HG02759 (cell line): ENCODE data around the gene PTPRD.
"Not testable (repeated sequence)": the region's sequence is repeated elsewhere in the genome, so short reads cannot be mapped to it uniquely, and the experiment has no call there.

Source experiments
- ATAC-seq: cut with Tn5 transposase; IDR thresholded peaks from one replicate; pipeline ENCODE4 v1.9.1; 2021; ENCODE audit warnings: mild to moderate bottlenecking, moderate library complexity; ENCODE audit not compliant: unreplicated experiment

PTPRD gene

GRCh38 chr9:9556865-9557803 lies 1055.7 kb downstream of the PTPRD start:
- ATAC-seq = no peak

DNA sequence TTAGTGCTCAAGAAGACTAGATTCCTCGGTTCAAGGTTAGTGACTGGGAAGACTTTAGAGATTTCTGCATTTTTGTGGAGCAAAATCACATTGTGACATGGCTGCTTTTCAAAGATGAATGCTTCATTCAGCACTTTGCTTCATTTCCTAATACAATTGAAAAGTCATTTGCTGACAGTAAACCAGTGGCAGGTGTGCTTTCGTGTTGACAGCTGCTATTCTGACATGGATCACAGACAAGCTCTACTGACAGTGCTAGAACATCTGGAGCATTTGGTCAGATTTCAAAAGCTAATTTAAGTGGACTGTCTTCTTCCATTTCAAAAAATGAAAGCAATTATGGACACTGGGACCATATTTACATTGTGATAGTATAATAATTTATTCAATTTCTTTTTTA lies 1060.1 kb downstream of the PTPRD start:
- ATAC-seq = no peak

GRCh38 chr9:9538766-9539165 lies 1074.0 kb downstream of the PTPRD start:
- ATAC-seq = no peak

DNA sequence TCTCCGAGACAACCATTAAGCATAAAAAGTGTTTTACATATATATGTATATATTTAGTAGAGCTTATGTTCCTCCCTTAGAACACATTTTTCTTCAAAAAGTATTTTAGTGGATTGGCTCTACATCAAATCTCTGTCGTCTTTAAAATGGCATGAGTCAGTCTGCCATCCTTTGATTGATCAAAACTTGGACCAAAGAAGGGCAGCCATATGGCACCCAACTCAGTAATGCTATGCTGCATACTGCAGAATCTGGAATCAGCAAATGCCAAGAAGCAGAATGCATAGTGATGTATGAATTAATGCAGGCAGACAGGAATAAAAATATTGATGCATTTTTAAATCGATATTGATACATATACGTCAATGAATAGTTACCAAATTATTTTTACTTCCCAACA lies 1074.4 kb downstream of the PTPRD start:
- ATAC-seq = no peak

DNA sequence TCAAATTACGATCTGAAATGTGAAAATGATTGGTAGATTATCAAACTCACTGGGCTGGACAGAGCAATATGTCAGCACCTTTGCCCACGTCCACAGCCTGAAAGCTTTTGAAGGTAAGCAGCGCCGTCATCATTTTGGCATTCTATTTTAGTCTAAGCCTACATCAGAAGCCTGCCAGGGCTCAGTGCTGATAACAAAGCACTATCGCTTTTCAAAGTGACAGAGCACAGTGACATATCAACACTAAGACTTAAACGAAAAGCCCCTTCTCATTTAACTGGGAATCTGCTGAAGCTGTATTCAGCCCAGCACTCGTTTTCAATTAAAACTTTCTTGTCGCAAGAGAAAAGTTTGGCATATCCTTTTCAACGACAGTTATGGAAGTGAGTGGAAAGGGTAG lies 1076.3 kb downstream of the PTPRD start:
- ATAC-seq = no peak

DNA sequence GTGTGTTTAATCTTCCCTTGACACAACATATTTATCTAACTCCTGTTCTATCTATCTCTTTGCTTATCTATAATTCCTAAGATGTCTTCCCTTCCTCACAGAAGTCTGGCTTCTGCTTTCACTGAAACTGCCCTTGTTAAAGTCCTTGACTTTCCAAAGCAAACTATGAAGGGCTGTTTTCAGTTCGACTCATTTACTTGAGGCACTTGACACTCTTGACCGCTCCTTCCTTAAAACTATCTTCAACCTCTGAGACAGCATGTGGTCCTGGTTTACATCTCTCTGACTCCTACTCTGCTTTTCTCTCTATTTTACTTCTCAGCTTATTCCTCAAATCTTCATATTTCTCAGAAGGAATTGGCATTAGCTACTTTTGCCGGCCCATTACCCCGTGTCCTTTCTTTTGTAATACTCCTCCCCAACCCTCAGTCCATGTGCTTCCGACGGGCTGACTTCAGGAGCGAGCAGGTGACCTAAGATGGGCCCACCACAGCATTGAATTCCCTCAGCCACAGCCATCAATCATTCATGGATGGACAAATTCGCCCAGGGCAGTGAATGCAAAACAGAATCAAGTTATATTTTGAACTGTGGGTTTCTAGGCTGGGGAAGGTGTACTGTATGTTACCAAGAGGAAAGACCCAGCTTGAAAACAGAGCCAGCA lies 1089.2 kb downstream of the PTPRD start:
- ATAC-seq = no peak

GRCh38 chr9:9522406-9522805 lies 1090.4 kb downstream of the PTPRD start:
- no peak for ATAC-seq

DNA sequence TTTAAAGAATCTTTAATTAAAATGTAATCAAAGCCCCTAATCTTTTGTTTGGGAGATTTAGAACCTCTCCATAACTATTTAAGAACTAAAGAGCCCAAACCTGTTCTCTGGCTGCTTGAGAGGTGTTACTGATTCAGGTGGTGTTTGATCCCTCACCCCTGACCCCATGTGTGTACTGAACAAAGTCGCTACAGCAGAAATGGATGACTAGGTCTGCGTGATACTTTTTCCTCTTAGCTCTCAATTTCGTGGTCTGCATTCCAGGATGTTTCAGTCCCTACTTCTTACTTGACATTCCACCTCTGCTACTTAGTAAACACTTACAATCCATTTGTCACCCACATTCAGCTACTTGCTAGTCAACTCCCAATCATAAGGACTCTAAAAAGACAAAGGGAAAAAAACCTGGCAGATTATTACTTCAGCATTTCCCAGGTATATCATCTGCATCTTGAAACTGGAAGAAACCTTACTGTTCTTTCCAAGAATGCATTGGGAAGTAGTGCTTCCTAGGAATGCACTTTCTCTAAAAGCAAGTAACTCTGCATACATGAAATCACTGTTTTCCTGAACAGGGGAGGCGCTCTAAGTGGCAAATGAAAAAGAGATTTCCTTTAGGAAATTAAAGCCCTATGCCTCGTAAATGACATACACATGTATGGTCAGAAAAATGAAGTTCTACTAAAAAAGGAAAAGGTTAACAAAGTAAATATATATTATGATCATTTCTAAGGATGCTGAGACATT lies 1091.6 kb downstream of the PTPRD start:
- ATAC-seq = no peak

GRCh38 chr9:9504869-9505268 lies 1107.9 kb downstream of the PTPRD start:
- no peak for ATAC-seq

DNA sequence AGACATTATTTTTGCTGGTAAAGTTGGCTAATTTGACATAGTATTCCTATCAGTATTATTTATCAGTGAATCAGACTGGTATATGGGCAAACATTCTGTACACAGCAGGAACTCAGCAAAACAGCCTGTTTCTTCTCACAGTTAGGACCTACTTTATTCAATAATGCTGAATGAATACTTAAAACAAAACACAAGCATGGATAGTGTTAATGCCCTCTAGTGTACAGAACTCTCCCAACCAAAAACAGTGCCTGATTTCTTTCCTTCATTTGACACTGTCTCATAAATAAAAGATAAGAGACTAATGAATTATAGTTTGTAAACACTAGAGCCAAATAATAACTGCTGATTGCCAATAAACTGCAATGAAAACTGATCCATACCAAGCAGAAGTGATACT lies 1113.3 kb downstream of the PTPRD start:
- ATAC-seq = no peak

DNA sequence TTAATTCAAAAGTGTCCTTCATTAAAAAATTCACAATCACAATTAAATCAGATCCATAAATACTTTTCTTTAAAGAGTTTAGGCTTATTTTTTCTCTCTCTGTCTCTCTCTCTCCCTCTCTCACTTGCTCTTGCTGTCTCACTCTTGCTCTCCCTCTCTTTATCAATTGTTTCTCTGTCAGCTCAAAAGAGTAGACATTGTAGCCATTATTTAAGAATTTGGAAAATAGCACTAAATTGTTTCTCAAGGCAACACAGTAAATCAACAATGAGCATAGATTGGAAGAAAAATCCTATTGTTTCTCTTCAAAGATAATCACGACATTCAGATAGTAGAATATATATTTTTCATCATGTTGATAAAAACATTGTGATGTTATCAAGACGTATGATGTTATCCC lies 1114.0 kb downstream of the PTPRD start:
- no peak for ATAC-seq

DNA sequence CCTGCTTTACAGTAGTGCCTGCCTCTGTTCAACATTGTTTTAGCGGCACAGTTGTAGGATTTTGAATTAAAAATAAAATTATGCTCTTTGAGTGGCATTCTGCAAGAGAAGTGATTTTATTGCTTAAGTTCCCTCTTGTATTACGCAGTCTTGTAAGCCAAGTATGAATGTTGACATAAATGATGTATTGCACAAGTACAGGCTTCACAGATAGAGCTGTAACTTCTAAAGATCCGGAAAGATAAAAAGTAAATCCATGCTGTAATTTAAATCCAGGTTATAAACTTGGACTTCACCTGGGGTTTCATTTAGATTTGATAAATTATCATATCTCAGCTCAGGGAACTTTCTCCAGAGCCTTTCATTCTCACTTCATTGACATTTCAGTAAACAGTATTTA lies 1114.7 kb downstream of the PTPRD start:
- no peak for ATAC-seq

DNA sequence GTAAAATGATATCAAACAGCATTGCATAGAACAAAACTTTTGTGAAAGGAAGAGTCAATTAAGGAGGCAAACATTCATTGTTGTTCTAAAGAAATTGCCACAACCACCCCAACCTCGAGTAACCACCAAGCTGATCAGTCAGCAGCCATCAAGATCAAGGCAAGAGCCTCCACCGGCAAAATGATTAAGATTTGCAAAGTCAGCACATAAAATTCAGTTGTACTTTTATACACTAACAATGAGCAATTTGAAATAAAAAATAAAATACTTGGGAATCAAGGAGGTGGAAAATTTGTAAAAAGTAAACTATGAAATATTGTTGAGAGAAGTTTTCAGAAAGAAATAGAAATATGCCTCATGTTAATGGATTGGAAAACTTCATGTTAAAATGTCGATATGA lies 1118.5 kb downstream of the PTPRD start:
- ATAC-seq = no peak

- no peak for ATAC-seq
Measured at GRCh38 chr9:9492506-9492905, 1120.3 kb downstream of the PTPRD start.

DNA sequence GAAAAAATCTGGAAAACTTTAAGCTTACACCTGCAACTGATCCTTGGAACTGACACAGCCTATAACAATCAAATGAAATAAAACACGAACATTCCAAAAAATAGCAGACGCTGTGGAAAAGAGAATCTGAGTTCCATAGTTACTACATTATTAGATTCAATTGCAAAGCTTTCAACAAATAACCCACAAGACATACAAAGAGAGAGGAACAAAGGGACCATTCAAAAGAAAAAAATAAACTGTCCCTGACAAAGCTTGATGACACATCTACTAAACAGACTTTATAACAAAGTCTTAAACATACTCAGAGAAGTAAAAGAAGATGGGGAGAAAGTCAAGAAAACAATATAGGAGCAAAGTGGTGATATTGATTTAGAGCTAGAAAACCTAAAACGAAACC lies 1123.6 kb downstream of the PTPRD start:
- no peak for ATAC-seq

DNA sequence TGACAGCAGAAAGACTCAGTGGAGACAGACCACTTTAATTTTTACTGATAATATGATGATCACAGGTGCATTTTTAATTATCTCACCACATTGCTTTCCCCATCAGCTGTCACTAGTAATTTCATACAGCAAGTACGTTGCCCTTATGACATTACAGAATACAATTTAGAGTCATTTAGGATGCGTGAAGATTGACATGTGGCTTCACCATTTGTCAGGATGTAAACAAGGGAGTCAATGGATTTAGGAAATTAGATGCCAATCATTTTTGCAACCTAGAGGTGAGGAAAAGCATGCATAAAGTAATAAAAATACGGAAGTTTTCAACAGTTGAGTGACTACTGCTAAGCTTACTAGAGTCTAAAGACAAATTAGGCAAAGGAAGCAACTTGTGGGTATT lies 1129.6 kb downstream of the PTPRD start:
- ATAC-seq = no peak

DNA sequence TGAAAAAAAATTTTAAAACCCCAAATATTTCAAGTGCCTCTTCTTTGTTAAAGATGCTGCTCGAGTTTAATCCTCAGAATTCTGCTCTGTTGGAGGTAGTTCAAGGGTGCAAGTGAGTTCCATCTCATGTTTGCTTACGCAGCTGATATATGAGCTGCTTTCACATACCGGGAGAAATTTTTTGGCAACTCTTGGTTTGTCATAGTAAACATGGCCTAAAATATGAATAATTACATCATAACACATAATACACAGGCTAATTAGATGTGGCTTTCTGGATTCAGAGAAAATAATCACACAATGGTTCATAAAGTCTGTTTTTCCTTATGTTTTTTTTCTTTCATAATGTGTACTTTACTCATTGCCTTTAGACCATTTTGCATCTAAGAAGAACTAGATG lies 1134.1 kb downstream of the PTPRD start:
- ATAC-seq = no peak

DNA sequence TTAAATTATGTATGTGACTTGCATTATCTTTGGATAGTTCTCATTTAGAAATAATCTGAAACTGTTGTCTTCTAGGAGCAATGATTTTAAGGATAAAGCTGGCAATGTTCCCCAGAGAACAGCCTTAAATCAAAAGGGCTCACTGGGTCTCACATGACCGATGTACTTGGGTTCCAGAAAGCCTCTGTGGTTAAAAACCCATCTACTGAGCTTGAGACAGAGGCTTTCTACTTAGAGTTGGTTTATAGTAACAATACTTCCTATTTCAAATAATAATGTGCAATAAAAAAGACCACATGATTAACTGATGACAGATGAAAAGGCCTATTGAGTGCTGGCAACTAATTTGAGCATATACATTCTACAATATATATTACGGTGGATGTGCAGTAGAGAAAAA lies 1143.5 kb downstream of the PTPRD start:
- ATAC-seq = no peak

DNA sequence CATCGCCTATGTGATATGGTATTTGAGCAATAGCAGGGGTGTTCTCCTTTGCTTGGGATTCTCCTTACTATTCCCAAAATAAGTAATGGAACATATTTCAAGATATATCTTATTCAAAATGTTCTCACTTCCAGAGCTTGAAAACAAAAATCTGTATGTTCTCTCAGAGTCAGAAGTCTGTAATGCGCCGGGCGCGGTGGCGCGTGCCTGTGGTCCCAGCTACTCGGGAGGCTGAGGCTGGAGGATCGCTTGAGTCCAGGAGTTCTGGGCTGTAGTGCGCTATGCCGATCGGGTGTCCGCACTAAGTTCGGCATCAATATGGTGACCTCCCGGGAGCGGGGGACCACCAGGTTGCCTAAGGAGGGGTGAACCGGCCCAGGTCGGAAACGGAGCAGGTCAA lies 1170.9 kb downstream of the PTPRD start:
- ATAC-seq = not testable (repeated sequence)

GRCh38 chr9:9437641-9438040 lies 1175.2 kb downstream of the PTPRD start:
- ATAC-seq = no peak

- ATAC-seq = not testable (repeated sequence)
Measured at GRCh38 chr9:9426454-9426853, 1186.3 kb downstream of the PTPRD start.

GRCh38 chr9:9412241-9412640 lies 1200.6 kb downstream of the PTPRD start:
- ATAC-seq = no peak
